Measurements from ENCODE around the gene MAGI1.

The MAGI1 gene

DNA sequence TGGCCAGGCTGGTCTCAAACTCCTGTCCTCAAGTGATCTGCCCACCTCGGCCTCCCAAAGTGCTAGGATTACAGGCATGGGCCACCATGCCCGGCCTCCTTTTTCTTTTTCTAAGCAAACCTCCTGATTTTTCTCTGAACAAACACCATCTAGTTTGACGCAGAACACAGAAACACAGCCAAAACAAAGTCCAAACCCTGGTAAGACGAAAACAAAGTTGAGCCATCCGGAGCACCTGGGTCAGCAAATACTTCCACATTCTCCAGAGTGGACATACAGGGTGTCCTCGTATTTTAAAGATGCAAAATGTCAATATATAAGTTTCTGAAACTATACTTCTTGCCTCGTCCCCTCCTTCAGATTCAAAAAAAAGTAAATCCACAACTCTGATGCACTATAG lies 715.8 kb downstream of the MAGI1 start:
- DNase-seq (ENCODE audit: low read depth in 3 of 3) = no peak

GRCh38 chr3:65318231-65318630 lies 720.5 kb downstream of the MAGI1 start:
- DNase-seq (ENCODE audit: low read depth in 3 of 3) = no peak

DNA sequence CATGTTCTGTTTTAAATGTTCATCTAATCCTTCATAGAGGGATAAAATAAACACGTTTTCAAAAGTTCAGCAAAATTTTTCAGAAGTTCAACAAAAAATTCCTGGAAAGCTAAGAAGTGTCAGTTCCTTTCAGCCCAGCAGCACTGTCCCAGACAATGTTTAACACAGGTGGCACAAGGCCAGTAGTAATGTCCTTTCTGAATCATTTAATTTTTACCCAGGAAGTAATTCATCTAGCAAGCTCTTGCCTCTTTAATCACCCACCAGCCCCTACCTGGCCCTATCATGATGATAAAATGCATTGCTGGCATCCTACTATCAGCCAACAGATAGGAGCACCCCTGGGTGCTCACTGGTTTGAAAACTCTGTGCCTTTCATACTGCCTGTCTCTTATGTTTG lies 723.8 kb downstream of the MAGI1 start:
- no peak for DNase-seq (ENCODE audit: low read depth in 3 of 3)

DNA sequence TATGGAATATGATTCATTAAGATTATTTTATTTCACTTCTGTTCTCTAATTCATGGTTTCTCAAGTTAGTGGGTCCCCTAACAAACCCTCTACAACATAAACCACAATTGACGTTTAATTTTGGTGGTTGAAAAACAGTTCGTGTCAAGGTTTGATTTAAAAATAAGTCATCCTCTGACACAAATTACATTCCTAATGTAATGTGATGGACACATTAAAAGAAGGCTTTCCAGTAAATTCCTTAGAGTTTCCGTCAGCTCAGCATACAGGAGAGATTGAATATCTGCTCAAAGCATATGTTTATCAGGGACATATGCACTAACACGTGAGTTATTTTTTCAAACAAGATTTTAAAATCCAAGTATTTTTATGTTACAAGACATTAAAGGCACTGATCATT lies 724.4 kb downstream of the MAGI1 start:
- no peak for DNase-seq (ENCODE audit: low read depth in 3 of 3)

GRCh38 chr3:65313666-65314065 lies 725.1 kb downstream of the MAGI1 start:
- DNase-seq (ENCODE audit: low read depth in 3 of 3) = no peak

- no peak for DNase-seq (ENCODE audit: low read depth in 3 of 3)
Observed at GRCh38 chr3:65305836-65306235, 732.9 kb downstream of the MAGI1 start.
